Measurements from ENCODE around the gene SLMAP.

GRCh38 chr3:57948080-57948671 is 192.1 kb downstream of the SLMAP start:
- TF ChIP-seq CTCF (IDR thresholded peaks at IDR 0.05) (no peak), EP300 (IDR thresholded peaks at IDR 0.05) (no peak)

Measured in sigmoid colon (tissue), 4 donors.